ENCODE data around the gene LPP.

DNA sequence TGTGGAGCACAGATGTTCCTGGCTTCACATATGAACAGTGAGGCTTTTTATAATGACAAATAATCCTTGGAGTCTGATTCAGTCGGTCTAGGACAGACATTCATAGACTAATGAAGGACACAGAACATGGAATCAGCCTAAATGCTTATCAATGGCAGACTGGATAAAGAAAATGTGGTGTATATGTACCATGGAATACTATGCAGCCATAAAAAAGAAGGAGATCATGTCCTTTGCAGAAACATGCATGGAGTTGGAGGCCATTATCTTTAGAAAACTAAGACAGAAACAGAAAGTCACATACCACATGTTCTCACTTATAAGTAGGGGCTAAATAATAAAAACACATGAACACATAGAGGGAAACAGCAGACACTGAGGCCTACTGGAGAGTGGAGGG is 19.9 kb upstream of the LPP start:
- TF ChIP-seq ELF4 (IDR thresholded peaks at IDR 0.05) (no peak), FOXM1 (IDR thresholded peaks at IDR 0.05; ENCODE audit: borderline replicate concordance) (no peak), BHLHE40 (IDR thresholded peaks at IDR 0.05; ENCODE audit: borderline replicate concordance) (no peak), NFRKB (IDR thresholded peaks at IDR 0.05) (no peak), TARDBP (IDR thresholded peaks at IDR 0.05) (no peak)
- TF ChIP-seq, protein P1, sequence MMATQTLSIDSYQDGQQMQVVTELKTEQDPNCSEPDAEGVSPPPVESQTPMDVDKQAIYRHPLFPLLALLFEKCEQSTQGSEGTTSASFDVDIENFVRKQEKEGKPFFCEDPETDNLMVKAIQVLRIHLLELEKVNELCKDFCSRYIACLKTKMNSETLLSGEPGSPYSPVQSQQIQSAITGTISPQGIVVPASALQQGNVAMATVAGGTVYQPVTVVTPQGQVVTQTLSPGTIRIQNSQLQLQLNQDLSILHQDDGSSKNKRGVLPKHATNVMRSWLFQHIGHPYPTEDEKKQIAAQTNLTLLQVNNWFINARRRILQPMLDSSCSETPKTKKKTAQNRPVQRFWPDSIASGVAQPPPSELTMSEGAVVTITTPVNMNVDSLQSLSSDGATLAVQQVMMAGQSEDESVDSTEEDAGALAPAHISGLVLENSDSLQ (IDR thresholded peaks at IDR 0.05) = no peak
